OCI-LY1 (cell line): ENCODE measurements around the gene ZNF280A.

Experiments used
- CTCF ChIP-seq: fragments of 200-600 bp; sonication (generic), shearing (Covaris generic); IDR thresholded peaks from 2 replicates; pipeline ENCODE4 v1.5.1; 2017; ENCODE audit warnings: mild to moderate bottlenecking, antibody characterized with exemption, low read length, moderate library complexity, mixed read lengths
- EZH2 ChIP-seq: fragments of 200-600 bp; sonication (generic), shearing (Covaris generic); IDR thresholded peaks from 2 replicates; pipeline ENCODE4 v1.8.0; 2017; ENCODE audit warnings: borderline replicate concordance, mixed run types, mild to moderate bottlenecking, antibody characterized with exemption, low read length, moderate library complexity, mixed read lengths

- TF ChIP-seq EZH2 (no peak), CTCF (no peak)
Observed at GRCh38 chr22:22486132-22486899, 33.8 kb downstream of the ZNF280A start.
